ENCODE data around the gene MBOAT1.

MBOAT1 gene

GRCh38 chr6:20104696-20105095, 107.6 kb downstream of the MBOAT1 start:
- TF ChIP-seq, protein P1, sequence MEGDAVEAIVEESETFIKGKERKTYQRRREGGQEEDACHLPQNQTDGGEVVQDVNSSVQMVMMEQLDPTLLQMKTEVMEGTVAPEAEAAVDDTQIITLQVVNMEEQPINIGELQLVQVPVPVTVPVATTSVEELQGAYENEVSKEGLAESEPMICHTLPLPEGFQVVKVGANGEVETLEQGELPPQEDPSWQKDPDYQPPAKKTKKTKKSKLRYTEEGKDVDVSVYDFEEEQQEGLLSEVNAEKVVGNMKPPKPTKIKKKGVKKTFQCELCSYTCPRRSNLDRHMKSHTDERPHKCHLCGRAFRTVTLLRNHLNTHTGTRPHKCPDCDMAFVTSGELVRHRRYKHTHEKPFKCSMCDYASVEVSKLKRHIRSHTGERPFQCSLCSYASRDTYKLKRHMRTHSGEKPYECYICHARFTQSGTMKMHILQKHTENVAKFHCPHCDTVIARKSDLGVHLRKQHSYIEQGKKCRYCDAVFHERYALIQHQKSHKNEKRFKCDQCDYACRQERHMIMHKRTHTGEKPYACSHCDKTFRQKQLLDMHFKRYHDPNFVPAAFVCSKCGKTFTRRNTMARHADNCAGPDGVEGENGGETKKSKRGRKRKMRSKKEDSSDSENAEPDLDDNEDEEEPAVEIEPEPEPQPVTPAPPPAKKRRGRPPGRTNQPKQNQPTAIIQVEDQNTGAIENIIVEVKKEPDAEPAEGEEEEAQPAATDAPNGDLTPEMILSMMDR (IDR thresholded peaks at IDR 0.05; ENCODE audit: low read depth, low read length), result no peak
- H3K36me3 ChIP-seq, result peaks cover 6% of the 10 kb centered on the region; the same call in 1 of the 2 replicates
- H3K27ac ChIP-seq, result no peak overlapping the region
- H3K27me3 ChIP-seq (ENCODE audit: insufficient read depth, low read depth, severe bottlenecking), result no peaks in the 10 kb centered on the region
- DNase-seq, result no peak
- H3K4me3 ChIP-seq (ENCODE audit: low read depth, low read length), result no peak overlapping the region
- no peaks in the 10 kb centered on the region for H3K9me3 ChIP-seq (ENCODE audit: severe bottlenecking)

GRCh38 chr6:20102397-20103073, 109.7 kb downstream of the MBOAT1 start:
- TF ChIP-seq, protein P1 (IDR thresholded peaks at IDR 0.05; ENCODE audit: low read depth, low read length), result no peak
- Histone ChIP-seq H3K36me3 (peaks cover 6% of the 10 kb centered on the region; the same call in 1 of the 2 replicates), H3K27ac (no peak overlapping the region)

DNA sequence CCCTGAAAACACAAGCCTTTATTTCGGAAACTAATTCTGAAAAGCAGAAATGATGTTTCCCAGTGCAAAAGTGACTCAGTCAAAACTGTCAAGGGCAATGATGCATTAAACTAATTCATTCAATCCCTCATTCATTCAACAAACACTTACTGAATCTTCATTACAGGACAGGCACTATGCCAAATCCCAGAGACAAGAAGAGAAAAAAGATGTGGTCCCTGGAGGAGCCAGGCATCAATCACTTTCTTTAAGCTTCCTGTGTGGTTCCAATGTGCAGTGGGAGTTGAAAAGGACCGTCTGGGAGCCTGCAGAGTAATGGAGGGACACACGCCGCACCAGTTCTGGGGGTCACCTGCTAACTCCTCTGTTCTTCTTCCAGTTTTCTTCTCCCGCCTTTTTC, 113.1 kb downstream of the MBOAT1 start:
- DNase-seq, result no peak
- Histone ChIP-seq H3K4me3 (ENCODE audit: low read depth, low read length) (no peak overlapping the region), H3K27me3 (ENCODE audit: insufficient read depth, low read depth, severe bottlenecking) (no peaks in the 10 kb centered on the region)

More at GRCh38 chr6:20102397-20103073, 109.7 kb downstream of the MBOAT1 start:
- Histone ChIP-seq H3K9me3 (ENCODE audit: severe bottlenecking) (no peaks in the 10 kb centered on the region), H3K27me3 (ENCODE audit: insufficient read depth, low read depth, severe bottlenecking) (no peaks in the 10 kb centered on the region), H3K4me3 (ENCODE audit: low read depth, low read length) (no peak overlapping the region)
- DNase-seq, result no peak

DNA sequence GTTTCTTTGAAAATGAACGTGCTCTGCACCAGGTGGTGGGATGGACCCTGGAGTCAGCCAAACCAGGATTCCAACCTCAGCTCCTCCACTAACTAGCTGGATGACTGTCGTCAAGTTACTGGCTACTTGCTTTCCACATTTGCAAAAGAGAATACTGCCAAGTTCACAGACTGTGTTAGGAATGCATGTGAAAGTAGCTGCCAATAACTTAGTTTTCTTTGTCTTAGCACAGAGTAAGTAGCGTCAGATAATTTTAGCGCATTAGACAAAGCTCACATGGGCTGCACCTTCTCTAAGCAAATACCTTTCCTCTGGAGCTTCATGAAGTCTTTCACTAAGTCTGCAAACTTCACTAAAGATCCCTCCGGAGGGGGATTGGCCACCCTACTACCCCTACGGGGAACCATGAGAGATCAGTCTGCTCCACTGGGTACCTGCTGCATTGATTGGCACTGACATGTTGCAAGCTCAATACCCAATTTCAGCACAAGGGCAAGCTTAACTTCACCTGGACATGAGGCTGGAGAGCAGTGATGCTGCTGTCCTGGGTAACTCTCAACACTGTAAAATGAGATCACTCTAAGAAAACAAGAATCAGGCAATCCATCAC, 113.9 kb downstream of the MBOAT1 start:
- no peak overlapping the region for H3K4me3 ChIP-seq (ENCODE audit: low read depth, low read length)
- no peak overlapping the region for H3K27ac ChIP-seq
- H3K27me3 ChIP-seq (ENCODE audit: insufficient read depth, low read depth, severe bottlenecking), result no peaks in the 10 kb centered on the region
- H3K9me3 ChIP-seq (ENCODE audit: severe bottlenecking), result no peaks in the 10 kb centered on the region
- TF ChIP-seq, protein P1 (IDR thresholded peaks at IDR 0.05; ENCODE audit: low read depth, low read length), result no peak
- peaks cover 6% of the 10 kb centered on the region; the same call in 1 of the 2 replicates for H3K36me3 ChIP-seq
- no peak for DNase-seq

More for the DNA sequence above, 113.1 kb downstream of the MBOAT1 start:
- Histone ChIP-seq H3K27ac (no peak overlapping the region), H3K9me3 (ENCODE audit: severe bottlenecking) (no peaks in the 10 kb centered on the region), H3K36me3 (peaks cover 6% of the 10 kb centered on the region; the same call in 1 of the 2 replicates)
- TF ChIP-seq, protein P1 (IDR thresholded peaks at IDR 0.05; ENCODE audit: low read depth, low read length), result no peak

GRCh38 chr6:20096536-20096935, 115.7 kb downstream of the MBOAT1 start:
- no peaks in the 10 kb centered on the region for H3K27me3 ChIP-seq (ENCODE audit: insufficient read depth, low read depth, severe bottlenecking)
- H3K27ac ChIP-seq, result no peak overlapping the region
- no peak overlapping the region for H3K4me3 ChIP-seq (ENCODE audit: low read depth, low read length)
- no peak for DNase-seq
- peaks cover 5% of the 10 kb centered on the region; the same call in 1 of the 2 replicates for H3K36me3 ChIP-seq
- H3K9me3 ChIP-seq (ENCODE audit: severe bottlenecking), result no peaks in the 10 kb centered on the region
- TF ChIP-seq, protein P1 (IDR thresholded peaks at IDR 0.05; ENCODE audit: low read depth, low read length), result no peak
